Measurements from ENCODE around the gene ARHGEF10L.

The ARHGEF10L gene

GRCh38 chr1:17586172-17586964 lies 46.9 kb downstream of the ARHGEF10L start:
- DNase-seq (ENCODE audit: insufficient read length, low spot score) (no peak), FAIRE-seq (no peak)

- DNase-seq (ENCODE audit: insufficient read length, low spot score) (no peak), FAIRE-seq (no peak)
Measured at GRCh38 chr1:17587693-17588047, 48.2 kb downstream of the ARHGEF10L start.

GRCh38 chr1:17588048-17588871 lies 48.8 kb downstream of the ARHGEF10L start:
- no peak for DNase-seq (ENCODE audit: insufficient read length, low spot score)
- FAIRE-seq: no peak

- no peak for DNase-seq (ENCODE audit: insufficient read length, low spot score)
Measured at GRCh38 chr1:17591814-17592430, 52.4 kb downstream of the ARHGEF10L start.

GRCh38 chr1:17594026-17594425 lies 54.5 kb downstream of the ARHGEF10L start:
- DNase-seq (ENCODE audit: insufficient read length, low spot score): no peak

More at GRCh38 chr1:17591814-17592430, 52.4 kb downstream of the ARHGEF10L start:
- FAIRE-seq: no peak

GRCh38 chr1:17594690-17595601 lies 55.4 kb downstream of the ARHGEF10L start:
- FAIRE-seq: no peak
- no peak for DNase-seq (ENCODE audit: insufficient read length, low spot score)

More at GRCh38 chr1:17594026-17594425, 54.5 kb downstream of the ARHGEF10L start:
- FAIRE-seq: no peak

GRCh38 chr1:17595602-17595925 lies 56.1 kb downstream of the ARHGEF10L start:
- FAIRE-seq: no peak

GRCh38 chr1:17596186-17596585 lies 56.7 kb downstream of the ARHGEF10L start:
- DNase-seq (ENCODE audit: insufficient read length, low spot score) (no peak), FAIRE-seq (no peak)

More at GRCh38 chr1:17595602-17595925, 56.1 kb downstream of the ARHGEF10L start:
- no peak for DNase-seq (ENCODE audit: insufficient read length, low spot score)

- DNase-seq (ENCODE audit: insufficient read length, low spot score): no peak
- FAIRE-seq: no peak
Measured at GRCh38 chr1:17596651-17597509, 57.4 kb downstream of the ARHGEF10L start.

GRCh38 chr1:17597651-17598050 lies 58.2 kb downstream of the ARHGEF10L start:
- no peak for FAIRE-seq

GRCh38 chr1:17598251-17598650 lies 58.8 kb downstream of the ARHGEF10L start:
- FAIRE-seq: no peak
- DNase-seq (ENCODE audit: insufficient read length, low spot score): no peak

More at GRCh38 chr1:17597651-17598050, 58.2 kb downstream of the ARHGEF10L start:
- DNase-seq (ENCODE audit: insufficient read length, low spot score): no peak

- DNase-seq (ENCODE audit: insufficient read length, low spot score): no peak
- no peak for FAIRE-seq
Measured at GRCh38 chr1:17599291-17599953, 59.9 kb downstream of the ARHGEF10L start.

- FAIRE-seq: no peak
Measured at GRCh38 chr1:17599954-17600300, 60.4 kb downstream of the ARHGEF10L start.

GRCh38 chr1:17600321-17600720 lies 60.8 kb downstream of the ARHGEF10L start:
- FAIRE-seq (no peak), DNase-seq (ENCODE audit: insufficient read length, low spot score) (no peak)

More at GRCh38 chr1:17599954-17600300, 60.4 kb downstream of the ARHGEF10L start:
- DNase-seq (ENCODE audit: insufficient read length, low spot score): no peak

GRCh38 chr1:17601643-17602382 lies 62.3 kb downstream of the ARHGEF10L start:
- FAIRE-seq: no peak
- no peak for DNase-seq (ENCODE audit: insufficient read length, low spot score)

GRCh38 chr1:17603091-17603841 lies 63.8 kb downstream of the ARHGEF10L start:
- FAIRE-seq (no peak), DNase-seq (ENCODE audit: insufficient read length, low spot score) (no peak)

- no peak for DNase-seq (ENCODE audit: insufficient read length, low spot score)
- no peak for FAIRE-seq
Measured at GRCh38 chr1:17605582-17606344, 66.3 kb downstream of the ARHGEF10L start.

All from GM19239 (cell line).